Skeletal muscle tissue (tissue), 4 donors: Measurements from ENCODE around the gene SPATA4. TPM values are rescaled to one million over a fixed set of nuclear protein-coding genes. Genes with fewer than 3 reads are reported as not detected.

Experiments
- H3K27ac ChIP-seq: one replicate; pipeline ENCODE4 v1.7.0; 2013; ENCODE audit warnings: mild to moderate bottlenecking, low read depth, low read length, inconsistent platforms
- H3K27me3 ChIP-seq, 3 donors: one replicate each; pipeline ENCODE4 v1.7.0; 2013; ENCODE audit warnings: low read length in 3 of 3; ENCODE audit not compliant: control insufficient read depth in 3 of 3, insufficient read depth in 3 of 3
- H3K36me3 ChIP-seq, 3 donors: one replicate each; pipeline ENCODE4 v1.7.0; 2013; ENCODE audit warnings: low read length in 3 of 3; ENCODE audit not compliant: control insufficient read depth in 3 of 3, insufficient read depth in 3 of 3
- H3K4me1 ChIP-seq, 3 donors: one replicate each; pipeline ENCODE4 v1.7.0; 2013; ENCODE audit warnings: low read length in 3 of 3, mild to moderate bottlenecking in 3 of 3; ENCODE audit not compliant: control insufficient read depth in 3 of 3, insufficient read depth in 3 of 3
- H3K4me3 ChIP-seq, 3 donors: one replicate each; pipeline ENCODE4 v1.7.0; 2013; ENCODE audit warnings: low read length in 3 of 3
- H3K9ac ChIP-seq, 3 donors: one replicate each; pipeline ENCODE4 v1.7.0; 2013; ENCODE audit warnings: low read length in 3 of 3, mild to moderate bottlenecking in 3 of 3, moderate library complexity in 2 of 3, low read depth in 1 of 3
- H3K9me3 ChIP-seq, 3 donors: one replicate each; pipeline ENCODE4 v1.7.0; 2013; ENCODE audit warnings: low read length in 3 of 3; ENCODE audit not compliant: control insufficient read depth in 3 of 3
- total RNA-seq: library from RNA; depleted of rRNA; stranded (reverse); fragments of >200 nt; gene quantifications from one replicate; pipeline ENCODE4 v1.2.3, GENCODE V29; 2014
- donor health status: Osteomylitis.

The SPATA4 gene
- total RNA-seq, 1 donor from 2014 or later: 0.52 TPM

GRCh38 chr4:176193126-176193525 lies 2.3 kb downstream of the SPATA4 start:
- no peaks in the 10 kb centered on the region for H3K27me3 ChIP-seq
- H3K4me3 ChIP-seq: no peak overlapping the region
- H3K9me3 ChIP-seq: no peaks in the 10 kb centered on the region
- H3K27ac ChIP-seq: peak overlapping the region; percentile 46
- peaks cover 5 to 18% (median 7%) of the 10 kb centered on the region in 3 donors for H3K4me1 ChIP-seq
- peak overlapping the region in 1 of 3 donors; percentile 7 for H3K9ac ChIP-seq
- H3K36me3 ChIP-seq: no peaks in the 10 kb centered on the region

DNA sequence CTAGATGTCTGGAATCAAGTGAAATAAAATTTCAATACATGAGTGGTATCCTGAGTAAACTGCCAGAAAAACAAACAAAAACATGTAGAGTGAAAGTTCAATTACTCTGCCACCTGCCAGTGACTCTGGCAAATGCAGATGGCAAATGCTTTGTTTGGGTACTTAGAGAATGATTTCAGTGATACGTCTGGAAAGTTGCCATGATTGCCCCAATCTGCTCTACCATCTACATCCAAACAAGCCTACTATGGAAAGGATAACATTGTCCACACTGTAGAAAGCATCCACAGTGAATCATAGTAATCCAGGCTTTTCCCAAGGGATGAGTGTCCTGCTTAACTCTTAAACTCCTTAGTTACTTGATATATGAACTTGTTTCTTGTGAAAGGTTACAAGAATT lies 3.4 kb downstream of the SPATA4 start:
- Histone ChIP-seq H3K9ac (no peak overlapping the region), H3K4me1 (peaks cover 11 to 18% (median 12%) of the 10 kb centered on the region in 3 donors), H3K27ac (peak overlapping the region; percentile 46), H3K4me3 (no peak overlapping the region), H3K36me3 (no peaks in the 10 kb centered on the region), H3K27me3 (no peaks in the 10 kb centered on the region), H3K9me3 (no peaks in the 10 kb centered on the region)

- Histone ChIP-seq H3K9ac (peak overlapping the region in 1 of 3 donors; percentile 64), H3K4me1 (peaks cover 18 to 24% (median 24%) of the 10 kb centered on the region in 3 donors), H3K36me3 (no peaks in the 10 kb centered on the region), H3K9me3 (no peaks in the 10 kb centered on the region), H3K27ac (peak overlapping the region; percentile 92), H3K4me3 (peak overlapping the region in 1 of 3 donors; percentile 11), H3K27me3 (no peaks in the 10 kb centered on the region)
These were observed 5.2 kb downstream of the SPATA4 start for GRCh38 chr4:176189891-176190795.

DNA sequence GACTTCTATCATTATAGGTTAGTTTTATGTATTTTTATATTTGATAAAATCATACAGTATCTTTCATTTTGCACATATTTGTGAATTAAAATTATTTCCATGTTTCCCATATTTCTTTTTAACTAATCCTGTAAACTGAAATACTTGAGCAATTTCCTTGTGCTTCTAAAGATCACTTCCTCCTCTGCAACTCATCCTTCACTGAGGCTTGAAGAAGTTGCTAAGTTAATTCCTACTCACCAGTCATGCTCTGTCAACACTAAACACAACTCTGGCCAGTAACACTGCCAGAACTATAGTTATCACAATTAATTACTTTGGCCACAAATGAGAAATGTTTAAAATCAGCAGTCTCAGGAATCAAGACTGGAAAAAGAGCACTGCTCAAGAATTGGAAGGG lies 6.7 kb downstream of the SPATA4 start:
- peak overlapping the region in 2 of 3 donors; percentile 27 to 66 for H3K9ac ChIP-seq
- no peak overlapping the region for H3K4me3 ChIP-seq
- no peaks in the 10 kb centered on the region for H3K27me3 ChIP-seq
- no peaks in the 10 kb centered on the region for H3K9me3 ChIP-seq
- H3K4me1 ChIP-seq: peaks cover 20 to 23% (median 20%) of the 10 kb centered on the region in 3 donors
- no peaks in the 10 kb centered on the region for H3K36me3 ChIP-seq
- peak overlapping the region; percentile 92 for H3K27ac ChIP-seq

DNA sequence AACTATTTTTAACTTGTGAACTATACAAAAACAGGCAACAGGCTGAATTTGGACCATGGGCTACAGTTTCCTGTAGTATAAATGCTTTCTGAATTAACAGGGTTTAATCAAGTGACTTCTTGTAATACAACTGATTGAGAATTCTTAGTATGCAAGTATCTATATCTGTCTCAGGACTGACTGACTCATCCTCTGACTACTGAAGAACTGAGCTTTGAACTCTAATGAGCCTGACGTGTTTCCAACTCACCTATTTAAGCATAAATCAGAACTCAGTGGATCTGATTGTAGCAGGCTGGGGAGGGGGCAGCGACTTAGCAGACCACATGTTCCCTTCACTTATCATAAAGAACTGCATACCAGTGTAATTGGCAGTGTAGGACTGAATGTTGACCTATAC lies 7.8 kb downstream of the SPATA4 start:
- Histone ChIP-seq H3K4me1 (peaks cover 20 to 23% (median 20%) of the 10 kb centered on the region in 3 donors), H3K27me3 (no peaks in the 10 kb centered on the region), H3K27ac (peak overlapping the region; percentile 92), H3K4me3 (peak overlapping the region in 2 of 3 donors; percentile 11 to 35), H3K9me3 (no peaks in the 10 kb centered on the region), H3K36me3 (no peaks in the 10 kb centered on the region), H3K9ac (peak overlapping the region; percentile 27 to 55 (median 33))

GRCh38 chr4:176186671-176187395 lies 8.6 kb downstream of the SPATA4 start:
- Histone ChIP-seq H3K36me3 (no peaks in the 10 kb centered on the region), H3K9me3 (no peaks in the 10 kb centered on the region), H3K27me3 (no peaks in the 10 kb centered on the region), H3K9ac (peak overlapping the region; percentile 7 to 55 (median 18)), H3K4me3 (no peak overlapping the region), H3K27ac (peak overlapping the region; percentile 92), H3K4me1 (peaks cover 16 to 23% (median 20%) of the 10 kb centered on the region in 3 donors)

DNA sequence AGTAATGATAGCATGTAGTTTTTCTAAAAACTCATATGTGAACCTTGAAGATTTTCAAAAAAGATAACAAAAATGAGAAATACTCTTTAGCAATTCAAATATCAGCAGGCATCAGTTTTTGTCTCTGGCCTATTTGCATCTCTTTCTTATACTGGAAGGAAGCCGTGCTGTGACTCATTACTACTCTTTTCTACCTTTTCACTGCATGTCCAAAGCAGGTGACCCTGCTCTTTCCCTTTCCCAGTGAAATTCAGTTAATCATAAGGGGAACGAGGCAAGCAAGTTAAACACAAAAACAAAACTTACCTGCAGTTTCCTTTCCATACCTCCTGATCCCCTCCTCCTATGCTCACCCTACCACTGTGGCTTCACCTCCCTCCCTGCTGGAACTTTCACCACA lies 9.3 kb downstream of the SPATA4 start:
- no peaks in the 10 kb centered on the region for H3K36me3 ChIP-seq
- H3K27me3 ChIP-seq: no peaks in the 10 kb centered on the region
- H3K9me3 ChIP-seq: no peaks in the 10 kb centered on the region
- peak overlapping the region; percentile 92 for H3K27ac ChIP-seq
- H3K4me3 ChIP-seq: no peak overlapping the region
- H3K4me1 ChIP-seq: peaks cover 16 to 23% (median 20%) of the 10 kb centered on the region in 3 donors
- H3K9ac ChIP-seq: peak overlapping the region in 2 of 3 donors; percentile 18 to 55

DNA sequence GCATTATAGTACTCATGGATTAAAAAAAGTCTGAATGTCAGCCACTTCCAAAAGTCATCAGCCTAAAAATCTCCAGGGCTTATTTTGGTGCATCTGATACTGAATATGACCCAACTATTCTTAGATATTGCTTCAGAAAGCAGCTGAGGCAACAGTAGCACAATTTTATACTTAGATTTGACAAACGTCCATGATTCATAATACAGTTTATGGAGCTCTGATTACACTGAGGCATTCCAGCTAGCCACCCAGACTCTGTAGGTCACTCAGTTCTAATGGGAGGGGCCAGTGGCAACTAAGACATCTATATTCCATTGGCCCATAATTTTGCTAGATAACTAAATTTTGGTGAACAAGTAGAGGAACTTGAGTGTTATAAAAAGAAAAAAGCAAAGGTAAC lies 10.3 kb downstream of the SPATA4 start:
- H3K9me3 ChIP-seq: no peaks in the 10 kb centered on the region
- H3K36me3 ChIP-seq: no peaks in the 10 kb centered on the region
- peak overlapping the region; percentile 92 for H3K27ac ChIP-seq
- H3K4me3 ChIP-seq: peak overlapping the region in 1 of 3 donors; percentile 22
- peak overlapping the region in 2 of 3 donors; percentile 10 to 54 for H3K9ac ChIP-seq
- peaks cover 13 to 23% (median 20%) of the 10 kb centered on the region in 3 donors for H3K4me1 ChIP-seq
- H3K27me3 ChIP-seq: no peaks in the 10 kb centered on the region

DNA sequence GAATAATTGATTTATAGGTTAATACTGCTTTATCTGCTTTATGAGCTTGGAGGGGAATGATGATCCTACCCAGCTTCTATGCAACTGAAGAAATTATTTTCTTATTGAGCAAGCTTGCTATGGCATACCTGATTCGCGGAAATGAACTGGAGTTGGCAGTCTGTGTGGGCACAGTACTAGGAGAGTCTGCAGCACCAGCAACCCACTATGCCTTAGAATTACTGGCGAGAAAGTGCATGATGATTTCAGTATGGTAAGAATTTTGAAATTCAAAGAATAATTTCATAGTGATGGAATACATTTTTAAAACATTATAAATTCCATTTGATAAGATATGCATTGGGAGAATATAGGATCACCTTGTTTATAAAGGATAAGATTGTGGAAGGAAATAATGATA lies 32.3 kb downstream of the SPATA4 start:
- no peaks in the 10 kb centered on the region for H3K36me3 ChIP-seq
- H3K27me3 ChIP-seq: no peaks in the 10 kb centered on the region
- H3K4me1 ChIP-seq: no peaks in the 10 kb centered on the region
- H3K9me3 ChIP-seq: no peaks in the 10 kb centered on the region
- H3K9ac ChIP-seq: no peak overlapping the region
- H3K4me3 ChIP-seq: no peak overlapping the region
- H3K27ac ChIP-seq: no peak overlapping the region
